Measurements from ENCODE around the gene PRKCE. TPM values are rescaled to one million over a fixed set of nuclear protein-coding genes. Genes with fewer than 3 reads are reported as not detected.
"Not testable (repeated sequence)": the region's sequence is repeated elsewhere in the genome, so short reads cannot be mapped to it uniquely, and the experiment has no call there.

Gene PRKCE
- total RNA-seq, 1 donor from 2014 or later, result 18.4 TPM

DNA sequence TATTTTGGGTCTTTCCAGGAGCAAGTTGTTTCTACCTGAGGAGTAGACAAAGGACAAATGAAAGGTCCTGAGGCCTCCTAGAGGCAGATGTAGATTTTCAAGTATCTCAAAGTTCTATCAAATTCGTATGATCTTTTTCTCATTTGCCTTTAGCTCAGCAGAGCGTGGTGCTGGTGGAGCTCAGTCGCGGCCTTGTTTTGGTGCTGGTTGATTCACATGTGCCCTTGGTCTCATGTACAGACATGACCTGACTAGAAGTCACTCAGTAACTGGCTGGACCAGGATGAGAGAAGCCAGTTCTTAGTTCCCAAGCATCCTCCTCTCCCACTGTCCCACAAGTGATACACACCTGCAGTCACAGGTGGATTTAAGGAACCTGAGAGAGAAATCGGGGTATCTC lies 264.0 kb downstream of the PRKCE start:
- H3K36me3 Mint-ChIP-seq, result no peaks in the 10 kb centered on the region
- H3K9me3 Mint-ChIP-seq, result peaks cover 4% of the 10 kb centered on the region
- no peak overlapping the region for H3K4me3 Mint-ChIP-seq
- no peak overlapping the region for H3K27ac Mint-ChIP-seq
- no peaks in the 10 kb centered on the region for H3K4me1 Mint-ChIP-seq
- TF ChIP-seq, protein P1, sequence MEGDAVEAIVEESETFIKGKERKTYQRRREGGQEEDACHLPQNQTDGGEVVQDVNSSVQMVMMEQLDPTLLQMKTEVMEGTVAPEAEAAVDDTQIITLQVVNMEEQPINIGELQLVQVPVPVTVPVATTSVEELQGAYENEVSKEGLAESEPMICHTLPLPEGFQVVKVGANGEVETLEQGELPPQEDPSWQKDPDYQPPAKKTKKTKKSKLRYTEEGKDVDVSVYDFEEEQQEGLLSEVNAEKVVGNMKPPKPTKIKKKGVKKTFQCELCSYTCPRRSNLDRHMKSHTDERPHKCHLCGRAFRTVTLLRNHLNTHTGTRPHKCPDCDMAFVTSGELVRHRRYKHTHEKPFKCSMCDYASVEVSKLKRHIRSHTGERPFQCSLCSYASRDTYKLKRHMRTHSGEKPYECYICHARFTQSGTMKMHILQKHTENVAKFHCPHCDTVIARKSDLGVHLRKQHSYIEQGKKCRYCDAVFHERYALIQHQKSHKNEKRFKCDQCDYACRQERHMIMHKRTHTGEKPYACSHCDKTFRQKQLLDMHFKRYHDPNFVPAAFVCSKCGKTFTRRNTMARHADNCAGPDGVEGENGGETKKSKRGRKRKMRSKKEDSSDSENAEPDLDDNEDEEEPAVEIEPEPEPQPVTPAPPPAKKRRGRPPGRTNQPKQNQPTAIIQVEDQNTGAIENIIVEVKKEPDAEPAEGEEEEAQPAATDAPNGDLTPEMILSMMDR (IDR thresholded peaks at IDR 0.05; ENCODE audit: unreplicated experiment), result no peak
- no peak for DNase-seq (ENCODE audit: low spot score in 2 of 2, unreplicated experiment in 2 of 2)
- no peaks in the 10 kb centered on the region for H3K27me3 Mint-ChIP-seq (ENCODE audit: low read depth)

DNA sequence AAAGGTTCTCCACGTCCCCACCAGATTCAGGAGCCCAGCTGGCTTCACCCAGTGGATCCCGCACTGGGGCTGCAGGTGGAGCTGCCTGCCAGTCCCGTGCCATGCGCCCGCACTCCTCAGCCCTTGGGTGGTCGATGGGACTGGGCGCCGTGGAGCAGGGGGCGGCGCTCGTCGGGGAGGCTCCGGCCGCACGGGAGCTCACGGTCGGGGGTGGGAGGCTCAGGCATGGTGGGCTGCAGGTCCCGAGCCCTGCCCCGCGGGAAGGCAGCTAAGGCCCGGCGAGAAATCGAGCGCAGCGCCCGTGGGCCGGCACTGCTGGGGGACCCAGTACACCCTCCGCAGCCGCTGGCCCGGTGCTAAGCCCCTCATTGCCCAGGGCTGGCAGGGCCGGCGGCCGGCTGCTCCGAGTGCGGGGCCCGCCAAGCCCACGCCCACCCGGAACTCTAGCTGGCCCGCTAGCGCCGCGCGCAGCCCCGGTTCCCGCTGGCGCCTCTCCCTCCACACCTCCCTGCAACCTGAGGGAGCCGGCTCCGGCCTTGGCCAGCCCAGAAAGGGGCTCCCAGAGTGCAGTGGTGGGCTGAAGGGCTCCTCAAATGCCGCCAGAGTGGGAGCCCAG lies 266.2 kb downstream of the PRKCE start:
- H3K27me3 Mint-ChIP-seq (ENCODE audit: low read depth); H3K9me3 Mint-ChIP-seq; H3K27ac Mint-ChIP-seq; H3K36me3 Mint-ChIP-seq; DNase-seq (ENCODE audit: low spot score in 2 of 2, unreplicated experiment in 2 of 2); H3K4me1 Mint-ChIP-seq; H3K4me3 Mint-ChIP-seq: not testable (repeated sequence)

DNA sequence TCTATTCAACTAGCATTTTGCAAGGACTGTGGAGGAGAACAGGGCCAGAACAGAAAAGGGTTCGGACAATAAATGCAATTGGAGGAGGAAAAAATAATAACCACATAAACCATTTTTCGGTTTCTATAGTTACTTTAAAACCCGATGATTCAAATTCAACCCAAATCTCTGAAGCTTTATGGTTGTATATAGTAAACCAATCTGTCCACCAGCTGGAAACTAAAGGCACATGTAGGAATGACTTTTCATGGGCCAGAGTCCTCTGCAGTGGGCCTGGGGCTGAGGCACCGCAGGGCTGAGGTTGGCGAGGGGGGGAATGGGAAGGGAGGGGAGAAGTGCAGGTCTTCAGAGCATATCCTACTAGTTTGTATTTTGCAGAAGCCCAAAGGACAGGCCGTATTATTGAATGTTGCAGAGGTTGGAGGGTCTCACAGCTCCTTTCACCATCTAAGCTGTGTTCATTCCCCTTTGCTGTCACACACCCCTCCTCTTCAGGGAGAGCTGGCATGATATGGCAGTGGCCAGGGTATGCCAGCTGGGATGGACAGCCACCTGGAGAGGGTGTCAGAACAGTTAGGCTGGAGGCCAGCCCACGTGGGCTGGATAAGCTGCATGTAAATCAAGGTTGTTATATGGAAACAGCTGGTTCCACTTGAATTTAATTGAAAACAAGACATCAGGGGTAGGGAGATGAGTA lies 267.1 kb downstream of the PRKCE start:
- Mint-ChIP-seq H3K4me1 (peaks cover 2% of the 10 kb centered on the region), H3K36me3 (no peaks in the 10 kb centered on the region), H3K27ac (no peak overlapping the region), H3K27me3 (ENCODE audit: low read depth) (peaks cover 1% of the 10 kb centered on the region), H3K4me3 (no peak overlapping the region), H3K9me3 (peaks cover 4% of the 10 kb centered on the region)
- DNase-seq (ENCODE audit: low spot score in 2 of 2, unreplicated experiment in 2 of 2), result no peak
- TF ChIP-seq, protein P1 (IDR thresholded peaks at IDR 0.05; ENCODE audit: unreplicated experiment), result no peak

DNA sequence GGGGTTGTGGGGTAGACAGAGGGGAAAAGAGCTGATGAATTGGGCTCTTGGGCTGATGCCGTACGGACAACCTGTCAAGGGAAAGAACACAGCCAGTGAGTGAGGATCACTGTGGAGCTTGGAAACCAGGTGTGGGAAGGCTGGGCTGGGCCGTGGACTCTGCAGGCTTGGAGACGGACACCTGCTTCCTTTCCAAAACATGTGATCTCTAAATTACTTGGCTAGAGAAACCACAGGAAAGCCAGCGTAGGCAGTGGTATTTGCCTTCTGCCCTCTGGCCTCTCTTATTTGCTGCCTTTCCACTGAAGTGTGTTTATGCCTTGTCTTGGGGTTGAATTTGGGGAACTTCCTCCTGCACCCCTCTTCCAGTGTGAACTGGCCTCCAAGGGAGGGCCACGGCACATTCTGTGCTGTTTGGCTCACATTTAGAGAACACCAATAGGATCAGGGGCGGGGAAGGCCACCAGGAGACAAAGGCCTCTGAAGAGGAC lies 267.7 kb downstream of the PRKCE start:
- H3K27ac Mint-ChIP-seq, result no peak overlapping the region
- H3K27me3 Mint-ChIP-seq (ENCODE audit: low read depth), result peaks cover 6% of the 10 kb centered on the region
- TF ChIP-seq, protein P1 (IDR thresholded peaks at IDR 0.05; ENCODE audit: unreplicated experiment), result no peak

DNA sequence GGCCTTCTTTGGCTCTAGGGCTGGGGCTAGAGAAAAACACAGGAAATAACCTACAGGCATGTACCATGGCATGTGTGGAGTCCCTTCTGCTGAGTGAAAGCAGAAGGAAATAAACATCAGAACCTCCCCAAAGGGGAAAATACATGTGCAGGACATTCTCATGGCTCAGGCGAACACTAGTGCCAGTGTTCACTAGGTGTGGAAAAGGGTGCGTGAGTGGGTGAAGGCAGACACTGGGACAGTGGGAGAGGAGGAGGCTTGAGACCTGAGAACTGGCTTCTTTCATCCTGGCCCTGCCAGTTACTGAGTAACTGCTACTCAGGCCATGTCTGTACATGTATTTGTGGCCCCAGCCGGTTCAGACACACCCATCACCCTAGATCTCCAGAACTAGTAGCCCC lies 268.2 kb downstream of the PRKCE start:
- H3K36me3 Mint-ChIP-seq, result no peaks in the 10 kb centered on the region
- DNase-seq (ENCODE audit: low spot score in 2 of 2, unreplicated experiment in 2 of 2), result no peak
- peaks cover 4% of the 10 kb centered on the region for H3K9me3 Mint-ChIP-seq
- no peak overlapping the region for H3K4me3 Mint-ChIP-seq
- no peak overlapping the region for H3K27ac Mint-ChIP-seq
- H3K27me3 Mint-ChIP-seq (ENCODE audit: low read depth), result peaks cover 6% of the 10 kb centered on the region
- TF ChIP-seq, protein P1 (IDR thresholded peaks at IDR 0.05; ENCODE audit: unreplicated experiment), result no peak
- H3K4me1 Mint-ChIP-seq, result peaks cover 8% of the 10 kb centered on the region

More for the DNA sequence above, 267.7 kb downstream of the PRKCE start:
- Mint-ChIP-seq H3K4me3 (no peak overlapping the region), H3K9me3 (peaks cover 4% of the 10 kb centered on the region), H3K4me1 (peaks cover 8% of the 10 kb centered on the region), H3K36me3 (no peaks in the 10 kb centered on the region)
- no peak for DNase-seq (ENCODE audit: low spot score in 2 of 2, unreplicated experiment in 2 of 2)

DNA sequence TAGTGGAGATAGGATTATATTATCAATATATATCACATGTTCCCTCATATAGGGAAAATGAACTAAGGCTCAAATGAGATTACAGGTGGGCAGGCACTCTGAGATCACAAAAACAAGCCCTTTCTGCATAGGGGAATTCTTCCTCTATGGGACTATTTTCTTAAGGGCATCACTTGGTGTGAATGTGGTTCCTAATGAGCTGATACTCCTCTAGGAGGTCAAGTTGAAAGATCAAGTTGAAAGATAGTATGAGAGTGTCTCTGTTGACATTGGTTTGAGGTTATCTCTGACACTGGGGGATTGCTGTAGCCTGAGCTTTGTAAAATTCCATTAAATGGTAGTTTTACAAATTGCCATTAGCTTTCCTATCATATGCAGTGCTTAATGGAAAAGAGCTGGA lies 270.4 kb downstream of the PRKCE start:
- peaks cover 6% of the 10 kb centered on the region for H3K27me3 Mint-ChIP-seq (ENCODE audit: low read depth)
- no peaks in the 10 kb centered on the region for H3K36me3 Mint-ChIP-seq
- H3K4me3 Mint-ChIP-seq, result no peak overlapping the region
- TF ChIP-seq, protein P1 (IDR thresholded peaks at IDR 0.05; ENCODE audit: unreplicated experiment), result no peak
- no peaks in the 10 kb centered on the region for H3K9me3 Mint-ChIP-seq
- DNase-seq (ENCODE audit: low spot score in 2 of 2, unreplicated experiment in 2 of 2), result no peak
- H3K27ac Mint-ChIP-seq, result no peak overlapping the region
- peaks cover 10% of the 10 kb centered on the region for H3K4me1 Mint-ChIP-seq

Data from mesothelial cell of epicardium (in vitro differentiated cells).